Epithelial cell of esophagus (primary cell): Measurements from ENCODE around the gene MTHFD1L.

ENCODE experiments used
- DNase-seq: peaks from one replicate; pipeline ENCODE4 v3.0.0; 2010; ENCODE audit warnings: low read depth
- H3K4me3 ChIP-seq: 2 replicates; pipeline ENCODE4 v1.5.1; 2011; ENCODE audit warnings: mild to moderate bottlenecking, low read length, control low read depth
- CTCF ChIP-seq: IDR thresholded peaks from 2 replicates; pipeline ENCODE4 v1.5.1; 2011; ENCODE audit warnings: low read depth, mild to moderate bottlenecking, low read length, control low read depth, inconsistent platforms; ENCODE audit not compliant: insufficient read depth; ENCODE audit errors: missing control alignments

MTHFD1L gene

GRCh38 chr6:151141685-151142084, 276.2 kb downstream of the MTHFD1L start:
- TF ChIP-seq CTCF, result no peak
- no peak overlapping the region for H3K4me3 ChIP-seq
- peak; percentile 37 for DNase-seq

GRCh38 chr6:151142676-151143075, 277.2 kb downstream of the MTHFD1L start:
- TF ChIP-seq CTCF, result no peak
- no peak overlapping the region for H3K4me3 ChIP-seq
- DNase-seq, result no peak

GRCh38 chr6:151143337-151143736, 277.8 kb downstream of the MTHFD1L start:
- no peak for TF ChIP-seq CTCF
- H3K4me3 ChIP-seq, result no peak overlapping the region
- no peak for DNase-seq

GRCh38 chr6:151143806-151144205, 278.3 kb downstream of the MTHFD1L start:
- TF ChIP-seq CTCF, result no peak

GRCh38 chr6:151147118-151147832, 281.8 kb downstream of the MTHFD1L start:
- no peak for TF ChIP-seq CTCF
- no peak overlapping the region for H3K4me3 ChIP-seq
- DNase-seq, result no peak

More at GRCh38 chr6:151143806-151144205, 278.3 kb downstream of the MTHFD1L start:
- no peak overlapping the region for H3K4me3 ChIP-seq
- DNase-seq, result no peak

- no peak overlapping the region for H3K4me3 ChIP-seq
- peak; percentile 22 for DNase-seq
- TF ChIP-seq CTCF, result no peak
Observed at GRCh38 chr6:151148111-151148510, 282.6 kb downstream of the MTHFD1L start.

GRCh38 chr6:151149793-151150192, 284.3 kb downstream of the MTHFD1L start:
- H3K4me3 ChIP-seq, result no peak overlapping the region
- DNase-seq, result no peak
- TF ChIP-seq CTCF, result no peak
